ENCODE results near the gene HOXA9.
A peak's percentile ranks its signal among the peaks of the same experiment; 100 is the strongest.

HOXA9 gene

GRCh38 chr7:27158436-27159265 lies 6.7 kb downstream of the HOXA9 start:
- no peak for DNase-seq (ENCODE audit: low read depth)
- H3K4me3 ChIP-seq (ENCODE audit: low read depth, low read length), result no peak overlapping the region
- TF ChIP-seq, protein P1, sequence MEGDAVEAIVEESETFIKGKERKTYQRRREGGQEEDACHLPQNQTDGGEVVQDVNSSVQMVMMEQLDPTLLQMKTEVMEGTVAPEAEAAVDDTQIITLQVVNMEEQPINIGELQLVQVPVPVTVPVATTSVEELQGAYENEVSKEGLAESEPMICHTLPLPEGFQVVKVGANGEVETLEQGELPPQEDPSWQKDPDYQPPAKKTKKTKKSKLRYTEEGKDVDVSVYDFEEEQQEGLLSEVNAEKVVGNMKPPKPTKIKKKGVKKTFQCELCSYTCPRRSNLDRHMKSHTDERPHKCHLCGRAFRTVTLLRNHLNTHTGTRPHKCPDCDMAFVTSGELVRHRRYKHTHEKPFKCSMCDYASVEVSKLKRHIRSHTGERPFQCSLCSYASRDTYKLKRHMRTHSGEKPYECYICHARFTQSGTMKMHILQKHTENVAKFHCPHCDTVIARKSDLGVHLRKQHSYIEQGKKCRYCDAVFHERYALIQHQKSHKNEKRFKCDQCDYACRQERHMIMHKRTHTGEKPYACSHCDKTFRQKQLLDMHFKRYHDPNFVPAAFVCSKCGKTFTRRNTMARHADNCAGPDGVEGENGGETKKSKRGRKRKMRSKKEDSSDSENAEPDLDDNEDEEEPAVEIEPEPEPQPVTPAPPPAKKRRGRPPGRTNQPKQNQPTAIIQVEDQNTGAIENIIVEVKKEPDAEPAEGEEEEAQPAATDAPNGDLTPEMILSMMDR (IDR thresholded peaks at IDR 0.05; ENCODE audit: low read depth, low read length), result no peak
- no peak for TF ChIP-seq MYC (IDR thresholded peaks at IDR 0.05; ENCODE audit: low read depth, low read length)
- TF ChIP-seq, protein P2, sequence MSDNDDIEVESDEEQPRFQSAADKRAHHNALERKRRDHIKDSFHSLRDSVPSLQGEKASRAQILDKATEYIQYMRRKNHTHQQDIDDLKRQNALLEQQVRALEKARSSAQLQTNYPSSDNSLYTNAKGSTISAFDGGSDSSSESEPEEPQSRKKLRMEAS (IDR thresholded peaks at IDR 0.05; ENCODE audit: low read depth, low read length), result no peak
- TF ChIP-seq POLR2A (IDR thresholded peaks at IDR 0.05; ENCODE audit: extremely low read depth, insufficient read length), result no peak

DNA sequence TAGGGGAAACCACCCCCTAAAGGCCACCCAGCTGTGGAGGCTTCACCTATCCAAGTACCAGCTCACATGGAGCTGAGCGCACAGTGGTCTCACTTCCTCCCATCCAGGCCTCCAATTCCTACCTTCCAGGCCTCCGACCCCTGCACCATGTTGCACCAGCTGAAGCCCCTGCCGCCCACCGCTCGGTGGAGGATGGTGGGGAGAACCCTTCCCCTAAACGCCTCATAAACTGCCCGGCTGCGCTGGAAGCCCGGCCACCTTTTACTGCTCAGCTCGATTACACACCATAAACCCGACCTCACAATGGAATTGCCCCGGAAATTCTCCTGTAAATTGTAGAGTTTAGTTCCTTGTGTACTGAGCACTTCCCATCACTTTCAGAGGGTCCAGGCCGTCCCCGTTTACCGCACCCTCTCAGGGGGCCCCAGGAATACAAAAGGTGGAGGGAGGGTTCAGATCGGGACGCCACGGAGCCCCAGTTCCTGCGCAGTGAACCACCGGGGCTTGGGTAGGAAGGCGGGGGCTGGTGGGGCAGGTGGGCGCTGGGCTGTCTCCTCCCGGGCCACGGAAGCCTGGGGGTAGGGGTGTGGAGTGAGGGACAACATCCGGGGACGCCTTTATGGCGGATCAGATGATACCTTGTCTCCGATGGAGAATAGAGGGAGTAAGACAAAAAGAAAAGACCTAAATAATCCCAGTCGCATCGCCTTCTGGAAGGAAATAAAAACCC lies 7.5 kb downstream of the HOXA9 start:
- TF ChIP-seq, protein P2 (IDR thresholded peaks at IDR 0.05; ENCODE audit: low read depth, low read length), result no peak
- TF ChIP-seq, protein P1 (IDR thresholded peaks at IDR 0.05; ENCODE audit: low read depth, low read length), result no peak
- TF ChIP-seq POLR2A (IDR thresholded peaks at IDR 0.05; ENCODE audit: extremely low read depth, insufficient read length), result no peak
- no peak for TF ChIP-seq MYC (IDR thresholded peaks at IDR 0.05; ENCODE audit: low read depth, low read length)
- H3K4me3 ChIP-seq (ENCODE audit: low read depth, low read length), result no peak overlapping the region
- no peak for DNase-seq (ENCODE audit: low read depth)

DNA sequence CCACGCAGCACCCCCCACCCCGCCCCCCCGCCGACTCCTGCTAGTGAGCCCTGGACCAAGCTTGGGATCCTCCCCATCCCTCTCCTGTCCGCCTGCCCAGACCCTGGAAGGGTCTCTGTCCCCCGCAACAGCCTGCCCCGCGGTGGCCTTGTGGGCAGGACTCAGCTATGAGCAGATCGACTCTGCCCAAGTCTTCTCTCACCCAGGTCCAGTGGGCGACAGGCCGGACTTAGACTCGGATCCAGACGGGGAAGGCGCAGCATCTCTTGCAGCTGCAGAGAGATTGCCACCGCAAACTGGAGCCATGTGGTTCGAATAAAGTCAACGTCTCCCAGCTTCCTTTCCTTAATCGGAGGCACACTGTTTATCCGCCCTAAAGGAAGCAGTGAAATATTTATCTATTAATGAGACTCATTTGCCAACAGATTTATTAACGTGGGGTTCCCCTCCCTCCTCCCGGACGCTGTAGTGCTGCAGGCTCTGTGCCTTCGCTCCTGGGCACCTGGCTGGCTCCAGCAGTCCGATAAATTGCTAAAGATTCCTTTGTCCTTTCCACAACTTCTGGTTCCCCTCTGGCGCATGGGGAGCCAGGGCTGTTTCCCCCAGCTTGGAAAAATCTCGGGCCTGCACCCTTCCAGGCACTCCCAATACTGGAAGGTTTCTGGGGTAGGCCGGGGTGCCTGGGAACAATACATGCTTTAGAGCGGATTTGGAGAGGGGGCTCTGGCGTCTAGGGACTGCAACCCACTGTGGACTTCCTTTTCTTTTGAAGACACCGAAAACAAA lies 8.2 kb downstream of the HOXA9 start:
- no peak overlapping the region for H3K4me3 ChIP-seq (ENCODE audit: low read depth, low read length)
- TF ChIP-seq MYC (IDR thresholded peaks at IDR 0.05; ENCODE audit: low read depth, low read length) (no peak), POLR2A (IDR thresholded peaks at IDR 0.05; ENCODE audit: extremely low read depth, insufficient read length) (no peak)
- TF ChIP-seq, protein P2 (IDR thresholded peaks at IDR 0.05; ENCODE audit: low read depth, low read length), result no peak
- TF ChIP-seq, protein P1 (IDR thresholded peaks at IDR 0.05; ENCODE audit: low read depth, low read length), result no peak
- no peak for DNase-seq (ENCODE audit: low read depth)

DNA sequence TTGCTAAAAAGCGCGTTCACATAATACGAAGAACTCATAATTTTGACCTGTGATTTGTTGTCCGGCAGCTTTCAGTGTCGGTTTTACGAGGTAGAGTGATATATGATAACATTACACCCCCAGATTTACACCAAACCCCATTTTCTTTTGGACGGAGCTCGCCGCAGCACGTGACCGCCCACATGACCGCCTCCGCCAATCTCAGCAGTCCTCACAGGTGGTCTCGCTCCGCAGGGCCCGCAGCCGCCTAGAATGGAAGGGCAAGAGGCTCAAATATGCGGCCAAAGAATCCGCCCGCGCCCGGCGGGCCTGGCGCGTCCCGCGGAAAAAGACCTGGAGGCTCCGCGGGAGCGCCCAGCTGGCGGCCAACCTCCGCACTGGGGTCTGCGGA lies 8.8 kb downstream of the HOXA9 start, which contains the start of gene HOXA7:
Gene HOXA7 (minus strand): TSS at position 168 of the 391 bp plus-strand sequence. CDS start 130 bp downstream, at position 38.
- TF ChIP-seq MYC (IDR thresholded peaks at IDR 0.05; ENCODE audit: low read depth, low read length), result no peak
- TF ChIP-seq, protein P2 (IDR thresholded peaks at IDR 0.05; ENCODE audit: low read depth, low read length), result no peak
- TF ChIP-seq, protein P1 (IDR thresholded peaks at IDR 0.05; ENCODE audit: low read depth, low read length), result no peak
- TF ChIP-seq POLR2A (IDR thresholded peaks at IDR 0.05; ENCODE audit: extremely low read depth, insufficient read length), result no peak
- H3K4me3 ChIP-seq (ENCODE audit: low read depth, low read length), result peak within 1 kb of the TSS; percentile 45
- peak; percentile 37 for DNase-seq (ENCODE audit: low read depth)

GRCh38 chr7:27155816-27156507 lies 9.4 kb downstream of the HOXA9 start:
- H3K4me3 ChIP-seq (ENCODE audit: low read depth, low read length), result peak overlapping the region; percentile 45
- TF ChIP-seq, protein P2 (IDR thresholded peaks at IDR 0.05; ENCODE audit: low read depth, low read length), result no peak
- TF ChIP-seq POLR2A (IDR thresholded peaks at IDR 0.05; ENCODE audit: extremely low read depth, insufficient read length), result no peak
- TF ChIP-seq, protein P1 (IDR thresholded peaks at IDR 0.05; ENCODE audit: low read depth, low read length), result no peak
- no peak for TF ChIP-seq MYC (IDR thresholded peaks at IDR 0.05; ENCODE audit: low read depth, low read length)
- DNase-seq (ENCODE audit: low read depth), result peak; percentile 56

Data from NB4 (cell line).